ENCODE results near the gene PRICKLE3. TPM values are rescaled to one million over a fixed set of nuclear protein-coding genes. Genes with fewer than 3 reads are reported as not detected.
"Not testable (repeated sequence)": the region's sequence is repeated elsewhere in the genome, so short reads cannot be mapped to it uniquely, and the experiment has no call there.

PRICKLE3 gene
- total RNA-seq, 4 donors from 2014 or later = 18.8 to 58.9 (median 33.4) TPM

- WGBS, 2 donors = 27 to 68% methylated on average over 14 to 27 of the region's 27 CpGs
- no peak for DNase-seq (ENCODE audit: low spot score in 2 of 2)
- no peak overlapping the region for H3K4me3 ChIP-seq (ENCODE audit: low read depth, poor library complexity, severe bottlenecking)
- intact Hi-C loops (cut with DNase I; ENCODE audit: low total_unique reads) = no loop called here
- TF ChIP-seq CTCF (IDR thresholded peaks at IDR 0.05) (no peak), POLR2A (IDR thresholded peaks at IDR 0.05) (no peak)
Measured at GRCh38 chrX:49176421-49177326, 9.5 kb downstream of the PRICKLE3 start.

GRCh38 chrX:49175435-49176274 is 10.5 kb downstream of the PRICKLE3 start:
- DNase-seq (ENCODE audit: low spot score in 2 of 2) = no peak
- H3K4me3 ChIP-seq (ENCODE audit: low read depth, poor library complexity, severe bottlenecking) = no peak overlapping the region
- TF ChIP-seq CTCF (IDR thresholded peaks at IDR 0.05) (no peak), POLR2A (IDR thresholded peaks at IDR 0.05) (no peak)
- intact Hi-C loops (cut with DNase I; ENCODE audit: low total_unique reads) = no loop called here
- 37 to 80% methylated on average over 6 to 43 of the region's 43 CpGs for WGBS, 2 donors

GRCh38 chrX:49174723-49175122 is 11.4 kb downstream of the PRICKLE3 start:
- WGBS, 2 donors = 21 to 63% methylated on average over 3 of the region's 3 CpGs
- intact Hi-C loops (cut with DNase I; ENCODE audit: low total_unique reads) = no loop called here
- TF ChIP-seq CTCF (IDR thresholded peaks at IDR 0.05) = no peak
- TF ChIP-seq POLR2A (IDR thresholded peaks at IDR 0.05) = no peak
- no peak overlapping the region for H3K4me3 ChIP-seq (ENCODE audit: low read depth, poor library complexity, severe bottlenecking)
- no peak for DNase-seq (ENCODE audit: low spot score in 2 of 2)

GRCh38 chrX:49173544-49173943 is 12.6 kb downstream of the PRICKLE3 start:
- H3K4me3 ChIP-seq (ENCODE audit: low read depth, poor library complexity, severe bottlenecking); DNase-seq (ENCODE audit: low spot score in 2 of 2); intact Hi-C loops (cut with DNase I; ENCODE audit: low total_unique reads): not testable (repeated sequence)
- WGBS, 2 donors = 71 to 83% methylated on average over 7 of the region's 8 CpGs

- 1 to 37% methylated on average over 28 to 31 of the region's 37 CpGs for WGBS, 2 donors
- peak; percentile 73 to 94 for DNase-seq (ENCODE audit: low spot score in 2 of 2)
- no peak for TF ChIP-seq CTCF (IDR thresholded peaks at IDR 0.05)
- no peak for TF ChIP-seq POLR2A (IDR thresholded peaks at IDR 0.05)
- intact Hi-C loops (cut with DNase I; ENCODE audit: low total_unique reads) = no loop called here
- H3K4me3 ChIP-seq (ENCODE audit: low read depth, poor library complexity, severe bottlenecking) = peak overlapping the region; percentile 48
Measured at GRCh38 chrX:49172280-49172780, 13.8 kb downstream of the PRICKLE3 start.
